DND-41 (cell line): ENCODE data around the gene FHAD1.

Experiments used
- ATAC-seq: fragments of 200-7000 bp; cut with Tn5 transposase; 3 replicates; pipeline ENCODE4 v1.9.1; 2021; ENCODE audit warnings: low read depth; ENCODE audit not compliant: insufficient read depth
- DNase-seq: peaks from one replicate; pipeline ENCODE4 v3.0.0-alpha.2; 2020
- H2AFZ ChIP-seq: 2 replicates; pipeline ENCODE4 v1.6.0; 2012; ENCODE audit warnings: low read depth, low read length
- H3K27ac ChIP-seq: 2 replicates; pipeline ENCODE4 v1.5.1; 2012; ENCODE audit warnings: low read length, inconsistent platforms
- H3K27me3 ChIP-seq: fragments of 200-600 bp; sonication (generic); 2 replicates; pipeline ENCODE4 v1.6.0; 2012; ENCODE audit warnings: low read length, mild to moderate bottlenecking, inconsistent platforms; ENCODE audit not compliant: insufficient read depth, poor library complexity
- H3K36me3 ChIP-seq: 2 replicates; pipeline ENCODE4 v1.5.1; 2012; ENCODE audit warnings: low read length, inconsistent platforms; ENCODE audit not compliant: insufficient read depth
- H3K4me1 ChIP-seq: 2 replicates; pipeline ENCODE4 v1.5.1; 2012; ENCODE audit warnings: mild to moderate bottlenecking, low read length; ENCODE audit not compliant: insufficient read depth
- H3K4me2 ChIP-seq: 2 replicates; pipeline ENCODE4 v1.6.0; 2012; ENCODE audit warnings: mild to moderate bottlenecking, moderate library complexity, low read length, inconsistent platforms; ENCODE audit not compliant: insufficient read depth
- H3K4me3 ChIP-seq, 2 experiments: fragments of 200-600 bp in 1 of 2; shearing (Covaris generic) in 1 of 2; 2 replicates each; pipeline ENCODE4 v1.5.1; 2012 to 2016; ENCODE audit warnings: inconsistent platforms in 2 of 2, low read length in 2 of 2, mild to moderate bottlenecking in 2 of 2, low read depth in 1 of 2, moderate library complexity in 1 of 2
- H3K79me2 ChIP-seq: 2 replicates; pipeline ENCODE4 v1.6.0; 2012; ENCODE audit warnings: low read length, inconsistent platforms; ENCODE audit not compliant: insufficient read depth
- H3K9ac ChIP-seq: 2 replicates; pipeline ENCODE4 v1.6.0; 2012; ENCODE audit warnings: low read depth, mild to moderate bottlenecking, inconsistent platforms, low read length, moderate library complexity
- H3K9me3 ChIP-seq: 2 replicates; pipeline ENCODE4 v1.5.1; 2012; ENCODE audit warnings: low read length, moderate library complexity, mild to moderate bottlenecking, inconsistent platforms; ENCODE audit not compliant: insufficient read depth, severe bottlenecking
- H4K20me1 ChIP-seq: 2 replicates; pipeline ENCODE4 v1.6.0; 2012; ENCODE audit warnings: low read length; ENCODE audit not compliant: insufficient read depth
- EZH2 ChIP-seq: IDR thresholded peaks from 3 replicates; pipeline ENCODE4 v1.6.1; 2012; ENCODE audit warnings: borderline replicate concordance, low read depth, mild to moderate bottlenecking, moderate library complexity, low read length, inconsistent platforms; ENCODE audit not compliant: severe bottlenecking
- TF ChIP-seq, protein P1 (sequence below): IDR thresholded peaks from 2 replicates; pipeline ENCODE4 v1.5.1; 2012; ENCODE audit warnings: borderline replicate concordance, low read length, moderate library complexity, mild to moderate bottlenecking; ENCODE audit not compliant: poor library complexity, severe bottlenecking; ENCODE audit errors: extremely low read depth

The FHAD1 gene

DNA sequence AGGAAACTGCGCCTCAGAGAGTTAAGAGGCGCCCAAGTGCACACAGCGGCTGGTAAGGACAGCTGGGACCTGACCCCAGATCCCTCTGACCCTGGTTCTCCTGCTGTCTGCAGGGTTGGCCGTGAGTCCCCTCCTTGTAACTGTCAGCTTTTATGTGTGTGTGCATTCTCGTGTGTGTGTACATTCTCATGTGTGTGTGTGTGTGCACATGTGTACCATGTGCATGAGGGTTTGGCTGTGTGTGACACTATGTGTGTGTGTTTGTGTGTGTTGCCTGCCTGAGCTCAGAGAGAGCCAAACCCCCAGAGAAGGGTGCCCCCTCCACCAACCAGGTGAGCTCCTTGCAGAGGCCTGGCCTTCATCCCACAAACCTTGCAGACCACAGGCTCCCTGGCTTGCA lies 136.8 kb downstream of the FHAD1 start:
- Histone ChIP-seq H3K79me2 (no peaks in the 10 kb centered on the region), H3K27me3 (peaks cover 3% of the 10 kb centered on the region), H3K4me1 (no peaks in the 10 kb centered on the region), H3K9me3 (no peaks in the 10 kb centered on the region), H3K9ac (no peak overlapping the region), H4K20me1 (0 out of 2 replicates have a peak, but pooled peaks cover 3% of the 10 kb centered on the region), H3K4me2 (no peak overlapping the region), H3K36me3 (no peaks in the 10 kb centered on the region), H3K4me3 (no peak overlapping the region), H3K27ac (no peak overlapping the region), H2AFZ (no peak overlapping the region)
- TF ChIP-seq, protein P1, sequence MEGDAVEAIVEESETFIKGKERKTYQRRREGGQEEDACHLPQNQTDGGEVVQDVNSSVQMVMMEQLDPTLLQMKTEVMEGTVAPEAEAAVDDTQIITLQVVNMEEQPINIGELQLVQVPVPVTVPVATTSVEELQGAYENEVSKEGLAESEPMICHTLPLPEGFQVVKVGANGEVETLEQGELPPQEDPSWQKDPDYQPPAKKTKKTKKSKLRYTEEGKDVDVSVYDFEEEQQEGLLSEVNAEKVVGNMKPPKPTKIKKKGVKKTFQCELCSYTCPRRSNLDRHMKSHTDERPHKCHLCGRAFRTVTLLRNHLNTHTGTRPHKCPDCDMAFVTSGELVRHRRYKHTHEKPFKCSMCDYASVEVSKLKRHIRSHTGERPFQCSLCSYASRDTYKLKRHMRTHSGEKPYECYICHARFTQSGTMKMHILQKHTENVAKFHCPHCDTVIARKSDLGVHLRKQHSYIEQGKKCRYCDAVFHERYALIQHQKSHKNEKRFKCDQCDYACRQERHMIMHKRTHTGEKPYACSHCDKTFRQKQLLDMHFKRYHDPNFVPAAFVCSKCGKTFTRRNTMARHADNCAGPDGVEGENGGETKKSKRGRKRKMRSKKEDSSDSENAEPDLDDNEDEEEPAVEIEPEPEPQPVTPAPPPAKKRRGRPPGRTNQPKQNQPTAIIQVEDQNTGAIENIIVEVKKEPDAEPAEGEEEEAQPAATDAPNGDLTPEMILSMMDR, result no peak
- no peak for TF ChIP-seq EZH2
- ATAC-seq (no peak), DNase-seq (no peak)

DNA sequence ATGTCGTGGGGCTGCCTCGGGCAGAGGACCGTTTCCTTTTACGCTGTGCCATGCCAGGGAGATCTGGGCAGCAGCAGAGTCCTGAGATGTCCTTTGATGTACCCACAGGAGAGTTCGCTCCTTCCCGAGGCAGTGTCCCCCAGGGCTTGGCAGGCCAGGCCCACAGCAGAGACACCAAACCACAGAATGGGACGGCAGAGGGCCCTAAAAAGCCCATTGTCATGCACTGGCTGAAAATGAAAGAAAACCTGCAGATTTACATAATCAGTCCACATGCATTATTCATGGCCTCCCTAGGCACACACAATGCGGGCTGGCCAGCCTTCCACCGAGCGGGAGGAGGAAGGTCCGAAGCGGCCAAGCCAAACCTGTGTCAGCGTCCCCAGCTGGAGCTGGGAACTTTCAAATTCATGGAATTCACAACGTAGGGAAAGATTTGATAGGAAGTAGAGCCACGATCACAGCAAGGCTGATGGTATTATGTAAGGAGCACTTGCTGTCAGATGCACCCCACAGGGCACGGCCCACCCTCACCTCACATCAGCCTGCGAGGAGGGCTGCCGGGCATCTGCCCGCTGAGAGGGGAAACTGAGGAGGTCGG lies 137.4 kb downstream of the FHAD1 start:
- no peak overlapping the region for H3K9ac ChIP-seq
- H3K79me2 ChIP-seq, result no peaks in the 10 kb centered on the region
- H3K27ac ChIP-seq, result no peak overlapping the region
- no peak overlapping the region for H2AFZ ChIP-seq
- H3K27me3 ChIP-seq, result peaks cover 3% of the 10 kb centered on the region
- no peaks in the 10 kb centered on the region for H3K9me3 ChIP-seq
- no peak overlapping the region for H3K4me3 ChIP-seq
- no peaks in the 10 kb centered on the region for H3K36me3 ChIP-seq
- no peak for ATAC-seq
- DNase-seq, result no peak
- no peaks in the 10 kb centered on the region for H3K4me1 ChIP-seq
- H4K20me1 ChIP-seq, result 0 out of 2 replicates have a peak, but pooled peaks cover 3% of the 10 kb centered on the region
- TF ChIP-seq, protein P1, result no peak
- no peak for TF ChIP-seq EZH2
- H3K4me2 ChIP-seq, result no peak overlapping the region

DNA sequence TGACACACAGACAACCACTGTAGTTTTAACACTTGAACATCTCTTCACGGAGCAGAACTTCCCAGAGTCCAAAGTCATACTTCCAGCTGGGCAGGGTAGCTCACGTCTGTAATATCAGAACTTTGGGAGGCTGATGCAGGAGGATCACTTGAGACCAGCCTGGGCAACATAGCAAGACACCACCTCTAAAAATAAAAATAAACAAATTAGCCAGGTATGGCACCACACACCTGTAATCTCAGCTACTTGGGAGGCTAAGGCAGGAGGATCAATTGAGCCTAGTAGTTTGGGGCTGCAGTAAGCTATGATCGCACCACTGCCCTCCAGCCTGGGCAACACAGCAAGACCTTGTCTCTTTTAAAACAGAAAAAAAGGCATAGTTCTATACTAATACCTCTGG lies 138.4 kb downstream of the FHAD1 start:
- H3K4me3 ChIP-seq, result no peak overlapping the region
- H3K36me3 ChIP-seq, result no peaks in the 10 kb centered on the region
- H3K9me3 ChIP-seq, result no peaks in the 10 kb centered on the region
- peaks cover 3% of the 10 kb centered on the region for H3K27me3 ChIP-seq
- no peaks in the 10 kb centered on the region for H3K4me1 ChIP-seq
- TF ChIP-seq, protein P1, result no peak
- no peak for TF ChIP-seq EZH2
- H3K27ac ChIP-seq, result no peak overlapping the region
- no peak overlapping the region for H2AFZ ChIP-seq
- ATAC-seq (no peak), DNase-seq (no peak)
- H3K4me2 ChIP-seq, result no peak overlapping the region
- no peak overlapping the region for H3K9ac ChIP-seq
- H3K79me2 ChIP-seq, result no peaks in the 10 kb centered on the region
- H4K20me1 ChIP-seq, result 0 out of 2 replicates have a peak, but pooled peaks cover 3% of the 10 kb centered on the region
